Measurements from ENCODE around the gene TMEM132D.

TMEM132D gene

DNA sequence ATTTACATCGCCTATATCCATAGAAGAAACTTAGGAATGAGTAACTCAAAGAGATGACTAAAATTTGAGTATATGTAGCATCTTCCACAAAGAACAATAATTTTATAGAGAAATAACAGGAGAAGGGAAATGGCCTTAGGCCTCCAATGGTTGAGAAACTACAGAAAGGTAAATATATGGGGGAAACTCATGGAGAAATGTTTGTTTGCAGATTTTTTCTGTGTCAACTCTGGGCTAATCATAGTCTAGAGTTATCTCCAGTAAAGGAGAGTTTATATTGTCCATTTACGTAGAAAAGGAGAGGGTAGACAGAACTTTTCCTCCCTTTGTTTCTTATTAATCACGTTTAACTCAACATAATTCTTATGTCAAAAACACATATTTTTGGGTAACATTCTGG lies 806.4 kb downstream of the TMEM132D start:
- Histone ChIP-seq H3K4me3 (ENCODE audit: low read length in 2 of 2) (no peak overlapping the region), H3K4me1 (ENCODE audit: control insufficient read depth, insufficient read depth, low read length) (no peaks in the 10 kb centered on the region), H3K36me3 (ENCODE audit: control insufficient read depth in 2 of 2, insufficient read depth in 2 of 2, low read length in 2 of 2) (no peaks in the 10 kb centered on the region), H3K9me3 (ENCODE audit: control insufficient read depth in 2 of 2, low read length in 2 of 2) (no peaks in the 10 kb centered on the region), H3K27me3 (ENCODE audit: control insufficient read depth in 1 of 2, insufficient read depth in 2 of 2, low read length in 2 of 2) (no peaks in the 10 kb centered on the region), H3K27ac (ENCODE audit: low read length) (no peak overlapping the region), H3K9ac (ENCODE audit: low read length in 2 of 2) (no peak overlapping the region)

DNA sequence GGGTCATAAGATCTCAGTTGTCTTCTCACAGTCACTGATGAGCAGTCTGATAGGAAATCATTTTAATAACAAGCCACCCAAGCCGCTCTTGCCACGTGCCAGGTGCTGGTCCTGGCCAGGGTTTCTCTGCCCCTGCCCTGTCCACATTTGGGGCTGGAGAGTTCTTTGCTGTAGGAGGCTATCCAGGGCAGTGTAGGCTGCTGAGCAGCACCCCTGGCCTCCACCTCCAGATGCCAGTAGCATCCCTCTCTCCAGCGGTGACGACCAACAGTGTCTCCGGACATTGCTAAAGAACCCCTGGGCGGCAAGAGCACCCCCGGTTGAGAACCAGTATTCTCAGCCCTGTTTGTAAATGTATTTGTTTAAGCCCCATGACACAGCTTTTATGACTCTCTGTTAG lies 806.9 kb downstream of the TMEM132D start:
- no peak overlapping the region for H3K9ac ChIP-seq (ENCODE audit: low read length in 2 of 2)
- H3K27me3 ChIP-seq (ENCODE audit: control insufficient read depth in 1 of 2, insufficient read depth in 2 of 2, low read length in 2 of 2): no peaks in the 10 kb centered on the region
- H3K36me3 ChIP-seq (ENCODE audit: control insufficient read depth in 2 of 2, insufficient read depth in 2 of 2, low read length in 2 of 2): no peaks in the 10 kb centered on the region
- H3K4me3 ChIP-seq (ENCODE audit: low read length in 2 of 2): no peak overlapping the region
- H3K9me3 ChIP-seq (ENCODE audit: control insufficient read depth in 2 of 2, low read length in 2 of 2): no peaks in the 10 kb centered on the region
- no peaks in the 10 kb centered on the region for H3K4me1 ChIP-seq (ENCODE audit: control insufficient read depth, insufficient read depth, low read length)
- H3K27ac ChIP-seq (ENCODE audit: low read length): no peak overlapping the region

GRCh38 chr12:129096184-129096583 lies 807.6 kb downstream of the TMEM132D start:
- H3K36me3 ChIP-seq (ENCODE audit: control insufficient read depth in 2 of 2, insufficient read depth in 2 of 2, low read length in 2 of 2): no peaks in the 10 kb centered on the region
- H3K27me3 ChIP-seq (ENCODE audit: control insufficient read depth in 1 of 2, insufficient read depth in 2 of 2, low read length in 2 of 2): no peaks in the 10 kb centered on the region
- no peak overlapping the region for H3K9ac ChIP-seq (ENCODE audit: low read length in 2 of 2)
- H3K4me1 ChIP-seq (ENCODE audit: control insufficient read depth, insufficient read depth, low read length): no peaks in the 10 kb centered on the region
- H3K4me3 ChIP-seq (ENCODE audit: low read length in 2 of 2): no peak overlapping the region
- H3K27ac ChIP-seq (ENCODE audit: low read length): no peak overlapping the region
- no peaks in the 10 kb centered on the region for H3K9me3 ChIP-seq (ENCODE audit: control insufficient read depth in 2 of 2, low read length in 2 of 2)

GRCh38 chr12:129089576-129089975 lies 814.2 kb downstream of the TMEM132D start:
- Histone ChIP-seq H3K9me3 (ENCODE audit: control insufficient read depth in 2 of 2, low read length in 2 of 2) (peaks cover 0 to 3% of the 10 kb centered on the region in 2 donors), H3K36me3 (ENCODE audit: control insufficient read depth in 2 of 2, insufficient read depth in 2 of 2, low read length in 2 of 2) (no peaks in the 10 kb centered on the region), H3K4me1 (ENCODE audit: control insufficient read depth, insufficient read depth, low read length) (no peaks in the 10 kb centered on the region), H3K4me3 (ENCODE audit: low read length in 2 of 2) (no peak overlapping the region), H3K9ac (ENCODE audit: low read length in 2 of 2) (no peak overlapping the region), H3K27me3 (ENCODE audit: control insufficient read depth in 1 of 2, insufficient read depth in 2 of 2, low read length in 2 of 2) (no peaks in the 10 kb centered on the region), H3K27ac (ENCODE audit: low read length) (no peak overlapping the region)

- H3K9me3 ChIP-seq (ENCODE audit: control insufficient read depth in 2 of 2, low read length in 2 of 2): peaks cover 0 to 3% of the 10 kb centered on the region in 2 donors
- H3K4me1 ChIP-seq (ENCODE audit: control insufficient read depth, insufficient read depth, low read length): no peaks in the 10 kb centered on the region
- H3K36me3 ChIP-seq (ENCODE audit: control insufficient read depth in 2 of 2, insufficient read depth in 2 of 2, low read length in 2 of 2): no peaks in the 10 kb centered on the region
- no peaks in the 10 kb centered on the region for H3K27me3 ChIP-seq (ENCODE audit: control insufficient read depth in 1 of 2, insufficient read depth in 2 of 2, low read length in 2 of 2)
- no peak overlapping the region for H3K9ac ChIP-seq (ENCODE audit: low read length in 2 of 2)
- no peak overlapping the region for H3K27ac ChIP-seq (ENCODE audit: low read length)
- no peak overlapping the region for H3K4me3 ChIP-seq (ENCODE audit: low read length in 2 of 2)
These were observed 818.7 kb downstream of the TMEM132D start for GRCh38 chr12:129084875-129085826.

- H3K27me3 ChIP-seq (ENCODE audit: control insufficient read depth in 1 of 2, insufficient read depth in 2 of 2, low read length in 2 of 2): no peaks in the 10 kb centered on the region
- no peaks in the 10 kb centered on the region for H3K9me3 ChIP-seq (ENCODE audit: control insufficient read depth in 2 of 2, low read length in 2 of 2)
- no peaks in the 10 kb centered on the region for H3K36me3 ChIP-seq (ENCODE audit: control insufficient read depth in 2 of 2, insufficient read depth in 2 of 2, low read length in 2 of 2)
- H3K4me1 ChIP-seq (ENCODE audit: control insufficient read depth, insufficient read depth, low read length): no peaks in the 10 kb centered on the region
- no peak overlapping the region for H3K9ac ChIP-seq (ENCODE audit: low read length in 2 of 2)
- no peak overlapping the region for H3K4me3 ChIP-seq (ENCODE audit: low read length in 2 of 2)
- H3K27ac ChIP-seq (ENCODE audit: low read length): no peak overlapping the region
These were observed 820.5 kb downstream of the TMEM132D start for GRCh38 chr12:129083121-129083840.

- Histone ChIP-seq H3K9ac (ENCODE audit: low read length in 2 of 2) (no peak overlapping the region), H3K4me3 (ENCODE audit: low read length in 2 of 2) (no peak overlapping the region), H3K36me3 (ENCODE audit: control insufficient read depth in 2 of 2, insufficient read depth in 2 of 2, low read length in 2 of 2) (no peaks in the 10 kb centered on the region), H3K27ac (ENCODE audit: low read length) (no peak overlapping the region), H3K4me1 (ENCODE audit: control insufficient read depth, insufficient read depth, low read length) (no peaks in the 10 kb centered on the region), H3K27me3 (ENCODE audit: control insufficient read depth in 1 of 2, insufficient read depth in 2 of 2, low read length in 2 of 2) (no peaks in the 10 kb centered on the region), H3K9me3 (ENCODE audit: control insufficient read depth in 2 of 2, low read length in 2 of 2) (no peaks in the 10 kb centered on the region)
These were observed 821.4 kb downstream of the TMEM132D start for GRCh38 chr12:129082441-129082840.

- H3K9me3 ChIP-seq (ENCODE audit: control insufficient read depth in 2 of 2, low read length in 2 of 2): no peaks in the 10 kb centered on the region
- H3K4me1 ChIP-seq (ENCODE audit: control insufficient read depth, insufficient read depth, low read length): no peaks in the 10 kb centered on the region
- no peak overlapping the region for H3K4me3 ChIP-seq (ENCODE audit: low read length in 2 of 2)
- no peak overlapping the region for H3K27ac ChIP-seq (ENCODE audit: low read length)
- no peaks in the 10 kb centered on the region for H3K36me3 ChIP-seq (ENCODE audit: control insufficient read depth in 2 of 2, insufficient read depth in 2 of 2, low read length in 2 of 2)
- no peaks in the 10 kb centered on the region for H3K27me3 ChIP-seq (ENCODE audit: control insufficient read depth in 1 of 2, insufficient read depth in 2 of 2, low read length in 2 of 2)
- no peak overlapping the region for H3K9ac ChIP-seq (ENCODE audit: low read length in 2 of 2)
These were observed 822.0 kb downstream of the TMEM132D start for GRCh38 chr12:129081755-129082250.

DNA sequence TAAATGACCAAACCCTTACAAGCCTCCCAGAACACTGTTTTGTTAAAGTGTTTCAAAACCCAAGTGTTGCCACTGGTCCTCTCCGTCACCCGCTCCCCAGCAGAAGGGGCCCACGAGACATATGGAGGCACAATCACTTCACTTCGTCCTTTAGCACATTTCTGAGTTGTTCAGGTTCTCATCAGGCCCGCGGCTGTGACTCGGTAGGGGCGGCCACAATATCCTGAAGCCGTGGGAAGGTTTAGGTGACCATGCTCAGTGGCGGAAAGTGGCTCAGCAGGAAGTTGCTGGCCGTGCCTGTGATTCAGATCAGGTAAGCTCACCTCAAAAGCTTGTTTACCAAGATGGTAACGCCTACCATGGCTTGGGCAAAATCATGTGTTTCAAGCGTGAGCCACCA lies 823.0 kb downstream of the TMEM132D start:
- Histone ChIP-seq H3K27ac (ENCODE audit: low read length) (no peak overlapping the region), H3K4me1 (ENCODE audit: control insufficient read depth, insufficient read depth, low read length) (no peaks in the 10 kb centered on the region), H3K36me3 (ENCODE audit: control insufficient read depth in 2 of 2, insufficient read depth in 2 of 2, low read length in 2 of 2) (no peaks in the 10 kb centered on the region), H3K9ac (ENCODE audit: low read length in 2 of 2) (no peak overlapping the region), H3K9me3 (ENCODE audit: control insufficient read depth in 2 of 2, low read length in 2 of 2) (no peaks in the 10 kb centered on the region), H3K27me3 (ENCODE audit: control insufficient read depth in 1 of 2, insufficient read depth in 2 of 2, low read length in 2 of 2) (no peaks in the 10 kb centered on the region), H3K4me3 (ENCODE audit: low read length in 2 of 2) (no peak overlapping the region)

- H3K36me3 ChIP-seq (ENCODE audit: control insufficient read depth in 2 of 2, insufficient read depth in 2 of 2, low read length in 2 of 2): no peaks in the 10 kb centered on the region
- H3K4me3 ChIP-seq (ENCODE audit: low read length in 2 of 2): no peak overlapping the region
- no peaks in the 10 kb centered on the region for H3K4me1 ChIP-seq (ENCODE audit: control insufficient read depth, insufficient read depth, low read length)
- H3K27ac ChIP-seq (ENCODE audit: low read length): no peak overlapping the region
- no peaks in the 10 kb centered on the region for H3K9me3 ChIP-seq (ENCODE audit: control insufficient read depth in 2 of 2, low read length in 2 of 2)
- peaks cover 0 to 1% of the 10 kb centered on the region in 2 donors for H3K27me3 ChIP-seq (ENCODE audit: control insufficient read depth in 1 of 2, insufficient read depth in 2 of 2, low read length in 2 of 2)
- no peak overlapping the region for H3K9ac ChIP-seq (ENCODE audit: low read length in 2 of 2)
These were observed 823.4 kb downstream of the TMEM132D start for GRCh38 chr12:129080391-129080790.
